Activated B cell treated with CpG ODN at 0.5 μM for 24 hours (primary cell): ENCODE data around the gene SLC6A5. TPM values are rescaled to one million over a fixed set of nuclear protein-coding genes. Genes with fewer than 3 reads are reported as not detected.
A peak's percentile ranks its signal among the peaks of the same experiment; 100 is the strongest.

ENCODE experiments used
- ATAC-seq: fragments of 200-7000 bp; cut with Tn5 transposase; one replicate; pipeline ENCODE4 v1.10.0; 2021; ENCODE audit warnings: low read depth, mild to moderate bottlenecking, moderate library complexity
- CTCF ChIA-PET: fragments of 350-600 bp; sonication (Branson Sonifier 250); formaldehyde crosslinking; loops from one replicate; lab custom pipeline; 2021; ENCODE audit warnings: antibody characterized with exemption; lab: Charles Lee
- POLR2A ChIA-PET: fragments of 350-600 bp; sonication (Branson Sonifier 250); formaldehyde crosslinking; loops from one replicate; lab custom pipeline; 2021; ENCODE audit warnings: antibody characterized with exemption; lab: Charles Lee
- DNase-seq: peaks from one replicate; pipeline ENCODE4 v3.0.0; 2022
- H3K27ac Mint-ChIP-seq: one replicate; pipeline ENCODE4 v1.8.0; 2020; ENCODE audit warnings: mixed read lengths
- H3K27me3 Mint-ChIP-seq: one replicate; pipeline ENCODE4 v1.8.0; 2021; ENCODE audit warnings: mixed read lengths
- H3K36me3 Mint-ChIP-seq: one replicate; pipeline ENCODE4 v1.8.0; 2021; ENCODE audit warnings: low read depth, mixed read lengths
- H3K4me1 Mint-ChIP-seq: one replicate; pipeline ENCODE4 v1.8.0; 2021; ENCODE audit warnings: mixed read lengths
- H3K4me3 Mint-ChIP-seq: one replicate; pipeline ENCODE4 v1.8.0; 2020; ENCODE audit warnings: mild to moderate bottlenecking, mixed read lengths
- H3K9me3 Mint-ChIP-seq: one replicate; pipeline ENCODE4 v1.8.0; 2020; ENCODE audit warnings: mixed read lengths
- intact Hi-C: fragments of 100-400 bp; cut with micrococcal nuclease; formaldehyde crosslinking; loops from one replicate; pipeline ENCODE4 v1.15.1; 2024
- total RNA-seq: library from RNA; stranded (reverse); gene quantifications from 2 replicates; pipeline ENCODE4 v1.2.3, GENCODE V29; 2022
- TF ChIP-seq, protein P1 (sequence below): fragments of 200-600 bp; IDR thresholded peaks from one replicate; pipeline ENCODE4 v1.8.0; 2022; ENCODE audit warnings: antibody characterized with exemption, mild to moderate bottlenecking

Gene SLC6A5
- total RNA-seq, 1 donor from 2014 or later, result not detected

DNA sequence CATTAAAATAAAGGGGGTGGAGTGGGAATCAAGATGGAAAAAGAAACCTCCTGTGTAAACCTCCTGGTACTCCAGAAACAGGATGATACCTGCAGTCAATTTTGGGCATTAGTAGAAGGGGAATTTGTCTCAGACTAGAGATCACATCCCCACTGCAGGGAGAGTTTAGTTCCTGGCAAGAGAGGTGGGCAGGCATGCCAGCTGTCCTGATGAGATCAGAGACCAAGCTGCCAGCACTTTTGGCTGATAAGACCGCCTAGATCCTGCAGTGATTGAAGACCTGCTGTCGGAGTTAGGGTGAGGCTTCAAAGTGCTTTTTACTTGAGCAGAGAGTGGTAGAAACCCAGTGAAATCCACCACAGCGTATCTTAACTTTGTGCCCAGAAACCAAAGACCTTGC lies 40.3 kb downstream of the SLC6A5 start:
- ChIA-PET POLR2A (no interaction called here), CTCF (no interaction called here)
- H3K4me1 Mint-ChIP-seq, result no peaks in the 10 kb centered on the region
- DNase-seq (no peak), ATAC-seq (no peak)
- H3K27ac Mint-ChIP-seq, result no peak overlapping the region
- intact Hi-C loops, result no loop called here
- peaks cover 14% of the 10 kb centered on the region for H3K27me3 Mint-ChIP-seq
- no peaks in the 10 kb centered on the region for H3K36me3 Mint-ChIP-seq
- H3K9me3 Mint-ChIP-seq, result no peaks in the 10 kb centered on the region
- no peak overlapping the region for H3K4me3 Mint-ChIP-seq
- TF ChIP-seq, protein P1, sequence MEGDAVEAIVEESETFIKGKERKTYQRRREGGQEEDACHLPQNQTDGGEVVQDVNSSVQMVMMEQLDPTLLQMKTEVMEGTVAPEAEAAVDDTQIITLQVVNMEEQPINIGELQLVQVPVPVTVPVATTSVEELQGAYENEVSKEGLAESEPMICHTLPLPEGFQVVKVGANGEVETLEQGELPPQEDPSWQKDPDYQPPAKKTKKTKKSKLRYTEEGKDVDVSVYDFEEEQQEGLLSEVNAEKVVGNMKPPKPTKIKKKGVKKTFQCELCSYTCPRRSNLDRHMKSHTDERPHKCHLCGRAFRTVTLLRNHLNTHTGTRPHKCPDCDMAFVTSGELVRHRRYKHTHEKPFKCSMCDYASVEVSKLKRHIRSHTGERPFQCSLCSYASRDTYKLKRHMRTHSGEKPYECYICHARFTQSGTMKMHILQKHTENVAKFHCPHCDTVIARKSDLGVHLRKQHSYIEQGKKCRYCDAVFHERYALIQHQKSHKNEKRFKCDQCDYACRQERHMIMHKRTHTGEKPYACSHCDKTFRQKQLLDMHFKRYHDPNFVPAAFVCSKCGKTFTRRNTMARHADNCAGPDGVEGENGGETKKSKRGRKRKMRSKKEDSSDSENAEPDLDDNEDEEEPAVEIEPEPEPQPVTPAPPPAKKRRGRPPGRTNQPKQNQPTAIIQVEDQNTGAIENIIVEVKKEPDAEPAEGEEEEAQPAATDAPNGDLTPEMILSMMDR, result no peak

DNA sequence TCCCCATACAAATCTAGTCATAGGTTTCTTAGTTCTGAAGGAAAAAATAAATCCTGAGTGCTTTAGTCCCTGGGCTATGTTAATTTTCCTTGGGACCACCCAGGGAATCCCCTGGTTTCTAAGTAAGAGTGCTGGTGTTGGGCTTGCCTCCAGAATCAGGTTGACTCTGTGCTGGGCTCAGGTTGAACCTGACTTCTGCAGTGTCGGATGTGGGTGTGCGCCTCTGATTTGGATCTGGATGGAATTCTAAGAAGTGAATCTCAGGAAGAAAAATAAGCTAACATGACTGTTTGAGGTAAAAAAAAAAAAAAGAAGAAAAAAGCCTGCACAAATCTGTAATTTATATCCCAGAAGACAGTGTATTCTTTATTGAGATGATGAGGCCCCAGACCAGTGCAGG lies 41.0 kb downstream of the SLC6A5 start:
- Mint-ChIP-seq H3K27me3 (peaks cover 16% of the 10 kb centered on the region), H3K4me1 (no peaks in the 10 kb centered on the region), H3K9me3 (no peaks in the 10 kb centered on the region), H3K4me3 (no peak overlapping the region), H3K27ac (no peak overlapping the region), H3K36me3 (no peaks in the 10 kb centered on the region)
- intact Hi-C loops, result no loop called here
- CTCF ChIA-PET, result no interaction called here
- DNase-seq, result no peak
- no peak for ATAC-seq
- TF ChIP-seq, protein P1, result no peak
- POLR2A ChIA-PET, result no interaction called here

DNA sequence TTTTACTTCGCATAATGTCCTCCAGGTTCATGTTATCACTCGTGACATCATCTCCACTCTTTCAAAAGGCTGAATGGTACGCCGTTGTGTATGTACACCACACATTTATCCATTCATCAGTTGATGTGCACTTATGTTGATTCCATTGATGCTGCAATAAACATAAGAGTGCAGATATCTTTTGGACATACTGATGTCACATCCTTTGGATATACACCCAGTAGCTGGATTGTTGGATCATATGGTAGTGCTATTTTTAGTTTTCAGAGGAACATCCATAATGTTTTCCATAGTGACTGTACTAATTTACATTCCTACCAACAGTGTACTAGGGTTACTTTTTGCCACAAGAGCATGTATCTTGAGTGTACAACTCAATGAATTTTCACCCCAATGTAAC lies 45.0 kb downstream of the SLC6A5 start:
- Mint-ChIP-seq H3K36me3 (no peaks in the 10 kb centered on the region), H3K27ac (no peak overlapping the region), H3K9me3 (no peaks in the 10 kb centered on the region), H3K4me3 (no peak overlapping the region), H3K27me3 (peaks cover 7% of the 10 kb centered on the region), H3K4me1 (no peaks in the 10 kb centered on the region)
- TF ChIP-seq, protein P1, result no peak
- DNase-seq (no peak), ATAC-seq (no peak)
- intact Hi-C loops, result no loop called here
- CTCF ChIA-PET, result no interaction called here
- POLR2A ChIA-PET, result no interaction called here

DNA sequence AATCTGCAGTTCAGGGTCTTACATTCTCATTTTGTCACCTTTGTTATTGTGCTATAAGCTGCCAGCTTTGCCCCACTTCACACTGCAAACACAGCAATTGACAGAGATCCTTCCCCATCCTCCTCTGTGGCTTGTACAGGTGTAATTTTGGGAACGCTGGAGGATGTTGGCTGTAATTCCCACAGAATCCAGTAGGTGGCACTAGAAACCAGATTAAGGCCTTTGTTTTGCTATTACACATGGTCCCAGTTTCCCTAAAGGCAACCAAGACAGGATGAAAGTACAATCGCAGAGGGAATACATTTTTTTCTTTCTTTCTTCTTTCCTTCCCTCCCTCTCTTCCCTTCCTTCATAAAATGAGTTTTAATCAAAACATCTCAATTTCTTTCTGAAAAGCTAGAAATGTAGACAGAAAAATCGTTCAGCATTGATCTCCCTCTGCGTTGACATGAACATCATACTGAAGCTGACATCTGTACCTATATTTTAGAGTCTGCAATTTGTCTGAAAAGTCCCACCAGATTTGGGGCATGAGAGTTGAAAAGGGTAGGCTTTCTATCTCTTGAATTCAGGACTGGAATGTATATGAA lies 48.7 kb downstream of the SLC6A5 start:
- Mint-ChIP-seq H3K9me3 (no peaks in the 10 kb centered on the region), H3K4me3 (no peak overlapping the region), H3K4me1 (no peaks in the 10 kb centered on the region), H3K27ac (no peak overlapping the region), H3K36me3 (no peaks in the 10 kb centered on the region), H3K27me3 (peaks cover 7% of the 10 kb centered on the region)
- TF ChIP-seq, protein P1, result peak; percentile 97
- ChIA-PET POLR2A (no interaction called here), CTCF (interaction anchor here (1.1 to 1.9 kb wide), 5 partner anchors 9 to 1657 kb away, joined by 3 to 7 read pairs (median 3); no protein-coding TSS in a partner anchor)
- intact Hi-C loops, result no loop called here
- DNase-seq (no peak), ATAC-seq (no peak)

DNA sequence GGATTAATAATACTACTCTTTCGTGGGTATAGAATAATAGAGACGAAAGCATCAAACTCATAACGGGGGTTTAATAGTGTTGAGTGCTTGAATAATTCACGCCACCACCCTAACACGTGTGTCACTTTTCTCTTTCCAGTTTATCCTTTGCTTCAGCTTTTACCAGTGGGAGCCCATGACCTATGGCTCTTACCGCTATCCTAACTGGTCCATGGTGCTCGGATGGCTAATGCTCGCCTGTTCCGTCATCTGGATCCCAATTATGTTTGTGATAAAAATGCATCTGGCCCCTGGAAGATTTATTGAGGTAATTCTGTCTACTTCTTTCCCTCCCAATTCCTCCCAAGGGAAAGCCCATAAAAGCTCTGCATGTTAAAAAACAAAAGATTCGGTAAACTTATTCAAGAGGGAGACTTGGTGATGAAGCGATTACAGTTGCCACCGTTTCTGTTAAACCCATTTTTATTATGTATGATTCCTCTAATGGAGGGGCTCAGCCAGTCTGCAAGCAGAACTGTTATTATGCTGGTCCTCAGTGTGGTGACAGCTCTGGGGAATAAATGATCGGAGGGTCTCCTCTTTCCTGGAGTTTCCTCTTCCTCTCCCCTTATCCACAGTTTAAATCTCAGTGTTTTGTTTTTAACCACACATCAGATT lies 52.9 kb downstream of the SLC6A5 start:
- Mint-ChIP-seq H3K27ac (no peak overlapping the region), H3K36me3 (no peaks in the 10 kb centered on the region), H3K4me3 (no peak overlapping the region), H3K9me3 (no peaks in the 10 kb centered on the region), H3K27me3 (peaks cover 17% of the 10 kb centered on the region), H3K4me1 (no peaks in the 10 kb centered on the region)
- intact Hi-C loops, result no loop called here
- ATAC-seq (no peak), DNase-seq (no peak)
- CTCF ChIA-PET, result no interaction called here
- POLR2A ChIA-PET, result no interaction called here
- TF ChIP-seq, protein P1, result no peak
